Retina (tissue), 1 donor: ENCODE results near the gene CGNL1.

ENCODE experiments used
- DNase-seq: peaks from one replicate; pipeline ENCODE4 v3.0.0-alpha.2; 2016

CGNL1 gene

GRCh38 chr15:57529748-57530147, 153.4 kb downstream of the CGNL1 start:
- DNase-seq: no peak

DNA sequence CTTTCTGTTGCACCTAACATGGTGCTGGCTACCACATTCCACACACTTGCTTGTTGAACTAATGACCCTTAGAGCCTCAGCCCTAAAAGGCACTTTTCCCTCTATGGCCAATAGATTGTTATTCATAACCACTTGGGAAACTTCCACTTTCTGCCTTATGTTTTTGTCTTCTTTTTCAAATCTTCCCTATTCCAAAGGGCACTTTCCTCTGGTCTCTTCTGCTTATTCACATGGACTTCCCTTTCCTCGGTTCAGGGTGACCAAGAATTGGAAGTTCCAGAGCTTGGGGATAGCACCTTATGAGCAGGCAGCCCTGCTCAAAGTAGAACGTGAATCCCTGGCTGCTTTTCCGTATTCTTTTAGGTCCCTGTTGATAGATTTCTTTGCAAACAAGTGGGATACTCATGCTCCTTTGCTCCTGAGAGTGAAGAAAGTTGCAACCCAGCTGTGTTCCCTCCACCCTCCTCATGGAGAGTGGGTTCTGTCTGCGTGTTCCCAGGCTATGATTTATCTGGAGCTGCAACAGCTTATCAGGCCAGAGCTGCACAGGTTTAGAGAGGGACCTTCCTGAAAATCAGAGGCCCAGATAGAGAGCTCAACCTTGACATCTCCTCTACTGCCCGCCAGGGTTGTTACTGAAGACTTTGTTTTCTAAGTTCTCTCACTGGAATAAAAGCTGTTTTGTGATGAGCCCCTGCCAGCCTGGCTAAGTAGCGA, 156.6 kb downstream of the CGNL1 start:
- no peak for DNase-seq

- DNase-seq: peak; percentile 59
Observed at GRCh38 chr15:57533448-57533799, 157.1 kb downstream of the CGNL1 start.

GRCh38 chr15:57534281-57534680, 158.0 kb downstream of the CGNL1 start:
- DNase-seq: no peak

DNA sequence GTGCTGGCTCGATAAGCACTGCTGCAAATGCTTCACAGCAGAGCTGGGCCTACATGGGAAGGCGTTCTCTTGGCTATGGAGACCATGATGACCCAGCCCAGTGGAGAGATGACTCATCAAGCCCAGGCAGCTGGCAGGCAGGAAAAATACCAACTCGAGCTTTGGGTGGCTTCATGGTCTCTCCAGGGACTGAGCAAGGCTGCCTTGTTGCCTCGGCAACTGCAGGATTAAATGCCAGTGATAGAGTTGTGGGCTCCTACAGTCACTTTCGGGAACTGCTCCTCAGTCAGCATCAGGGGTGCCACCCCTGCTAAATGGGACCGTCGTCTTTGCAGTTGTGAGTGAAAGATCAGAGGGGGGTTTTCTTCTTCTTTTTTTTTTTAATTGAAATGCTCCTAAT, 160.8 kb downstream of the CGNL1 start:
- DNase-seq: no peak

DNA sequence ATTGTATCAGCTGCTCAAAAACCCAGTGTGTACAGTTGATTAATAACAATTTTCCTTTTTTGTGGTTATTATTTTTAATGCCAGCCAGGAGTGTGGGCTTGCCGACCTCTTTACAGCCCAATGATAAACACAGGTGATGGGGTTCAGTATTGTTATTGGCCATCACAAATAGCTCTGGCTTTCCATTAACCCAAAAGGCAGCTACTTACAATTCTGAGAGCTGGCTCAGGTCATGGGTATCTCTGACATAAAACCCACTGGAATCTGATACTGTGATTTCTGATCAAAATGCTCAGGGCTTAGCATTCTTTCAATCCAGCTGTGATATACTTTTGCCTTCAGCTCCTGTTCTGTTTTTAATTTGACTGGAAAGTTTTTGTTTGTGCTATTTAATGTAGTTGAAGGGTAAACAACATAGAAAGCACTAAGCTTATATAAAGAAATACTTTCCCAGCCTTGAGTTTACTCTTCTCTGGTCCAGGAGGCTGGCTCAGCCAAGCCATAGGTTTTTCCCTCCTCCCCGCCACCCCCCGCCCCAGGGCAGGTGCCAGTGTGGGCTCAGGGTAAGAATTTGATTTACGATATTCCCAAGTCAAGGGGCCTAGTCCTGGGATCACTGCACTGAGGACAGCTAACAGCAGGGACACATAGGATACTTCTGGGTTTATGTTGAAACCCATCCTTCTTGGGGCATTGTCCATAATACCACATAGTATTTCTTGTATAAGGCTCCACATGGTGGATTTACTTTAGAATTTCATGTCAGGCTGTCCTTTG, 161.4 kb downstream of the CGNL1 start:
- DNase-seq: no peak

DNA sequence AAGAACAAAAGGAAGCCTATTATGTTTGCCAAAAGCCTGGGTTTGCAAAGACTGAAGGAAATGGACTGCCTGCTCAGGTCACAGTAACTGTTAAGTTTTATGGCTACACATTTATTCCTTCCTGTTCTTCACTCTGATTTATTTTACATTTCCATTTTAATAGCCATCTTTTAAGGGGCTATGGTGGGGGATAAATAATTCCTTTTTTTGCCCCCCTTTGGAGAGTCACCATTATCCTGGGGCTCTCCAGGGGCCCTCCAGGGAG, 161.9 kb downstream of the CGNL1 start:
- no peak for DNase-seq

DNA sequence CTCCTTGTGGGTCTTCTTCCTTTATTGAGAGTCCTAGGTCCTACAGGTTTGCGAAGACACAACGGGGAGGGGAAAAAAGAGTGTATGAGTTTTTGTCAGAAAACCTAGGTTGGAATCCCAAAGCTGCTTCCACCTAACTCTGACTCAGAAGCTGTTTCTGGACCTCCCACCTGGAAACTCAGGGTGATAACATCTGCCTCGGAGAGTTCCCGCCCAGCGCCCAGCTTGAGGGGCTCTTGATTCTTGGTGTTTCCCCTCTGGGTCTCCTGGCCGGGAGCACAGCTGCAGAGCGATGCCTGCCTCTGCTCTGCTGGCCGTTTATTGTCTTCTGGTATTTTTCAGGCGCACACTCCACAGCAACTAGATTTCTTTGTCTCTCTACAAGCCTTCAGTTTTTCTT, 162.5 kb downstream of the CGNL1 start:
- no peak for DNase-seq

- no peak for DNase-seq
Observed at GRCh38 chr15:57540211-57540610, 163.9 kb downstream of the CGNL1 start.

GRCh38 chr15:57540736-57541135, 164.4 kb downstream of the CGNL1 start:
- no peak for DNase-seq

DNA sequence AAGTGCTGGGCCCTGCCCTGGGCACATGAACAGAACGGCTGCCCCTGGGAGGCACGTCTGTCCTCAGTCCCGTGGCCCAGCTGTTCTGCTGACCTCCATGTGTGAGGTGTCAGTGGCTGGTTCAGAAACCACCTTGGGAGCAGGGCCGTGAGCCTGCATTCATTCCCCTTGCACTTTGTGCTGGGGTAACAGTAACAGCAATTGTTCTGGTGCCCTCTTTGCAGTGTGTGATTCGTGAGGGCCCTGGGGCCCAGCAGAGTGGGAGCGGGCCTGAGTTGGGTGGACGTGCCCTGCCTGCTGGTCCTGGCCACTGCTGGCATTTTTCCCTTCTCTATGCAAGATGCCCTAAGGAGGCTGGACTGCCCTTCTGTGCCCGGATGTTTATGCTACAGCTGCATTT, 165.0 kb downstream of the CGNL1 start:
- DNase-seq: no peak

DNA sequence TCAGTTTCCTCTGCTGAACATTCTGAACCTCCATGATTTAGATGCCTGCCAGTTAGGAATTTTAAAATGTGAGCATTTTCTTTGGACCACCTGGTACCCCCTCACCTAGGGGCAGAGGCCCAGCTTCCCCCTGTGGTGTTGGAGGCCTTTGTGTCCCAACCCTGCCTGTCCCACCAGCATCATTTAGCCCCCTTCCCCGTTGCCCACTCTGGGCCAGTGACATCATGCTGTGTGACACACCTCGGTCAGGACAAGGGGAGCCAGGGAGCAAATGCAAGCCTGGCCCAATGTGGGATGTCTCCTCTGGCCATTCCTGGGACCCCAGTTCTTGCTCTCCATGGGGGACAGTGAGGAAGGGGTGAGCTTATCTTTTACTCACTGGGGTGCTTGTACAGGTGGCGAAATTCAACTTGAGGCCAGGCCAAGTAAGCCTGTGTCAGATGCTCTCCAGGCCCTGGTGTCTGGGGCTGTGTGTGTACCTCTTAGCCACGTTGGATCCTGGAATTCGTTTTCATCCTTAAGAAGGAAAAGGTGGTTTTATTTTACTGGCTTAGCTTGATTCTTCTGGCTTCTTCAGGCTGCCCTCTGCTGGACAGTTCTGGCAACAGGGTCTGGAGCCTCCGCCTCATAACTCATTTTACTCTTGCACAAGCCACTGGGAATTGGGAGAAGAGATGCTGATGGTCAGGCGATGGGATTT, 165.7 kb downstream of the CGNL1 start:
- DNase-seq: peak; percentile 75

DNA sequence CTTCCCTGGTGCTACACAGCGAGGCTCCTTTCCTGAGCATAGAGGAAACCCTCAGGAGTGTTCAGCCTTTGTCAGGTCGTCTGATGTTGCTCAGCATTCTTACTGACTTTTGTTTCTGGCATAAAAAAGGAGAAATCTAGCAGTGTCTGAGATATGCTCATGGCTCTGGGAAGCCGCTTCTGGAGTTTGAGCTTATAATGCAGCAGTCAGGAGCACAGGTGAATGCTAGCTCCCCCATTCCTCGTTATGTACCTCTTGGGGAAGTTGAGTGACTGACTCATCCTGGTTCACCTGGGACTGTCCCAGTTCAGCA, 166.2 kb downstream of the CGNL1 start:
- DNase-seq: no peak

GRCh38 chr15:57544848-57545480, 168.7 kb downstream of the CGNL1 start:
- no peak for DNase-seq

GRCh38 chr15:57545995-57546394, 169.7 kb downstream of the CGNL1 start:
- DNase-seq: no peak

DNA sequence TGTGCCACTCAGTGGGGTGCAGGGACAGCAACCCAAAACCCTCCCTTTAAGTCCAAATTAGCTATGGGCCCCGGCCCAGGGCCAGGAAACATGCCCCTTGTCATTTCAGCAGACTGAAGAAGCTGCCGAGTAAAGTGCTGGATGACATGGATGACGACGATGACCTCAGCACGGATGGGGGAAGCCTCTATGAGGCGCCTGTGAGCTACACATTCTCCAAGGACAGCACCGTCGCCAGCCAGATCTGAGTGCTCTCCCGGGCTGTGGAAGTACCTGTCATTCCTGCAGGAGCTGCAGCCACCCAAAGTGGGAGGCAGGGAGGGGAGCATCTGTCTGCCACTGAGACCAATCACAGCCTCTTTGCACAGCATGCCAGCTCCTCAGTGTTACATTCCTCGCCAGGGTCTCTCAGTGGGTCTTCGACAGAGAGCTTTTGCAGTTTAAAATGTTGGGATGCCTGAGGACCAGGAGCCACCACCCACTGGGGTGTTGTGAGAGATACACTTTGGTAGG, 171.0 kb downstream of the CGNL1 start:
- DNase-seq: no peak

DNA sequence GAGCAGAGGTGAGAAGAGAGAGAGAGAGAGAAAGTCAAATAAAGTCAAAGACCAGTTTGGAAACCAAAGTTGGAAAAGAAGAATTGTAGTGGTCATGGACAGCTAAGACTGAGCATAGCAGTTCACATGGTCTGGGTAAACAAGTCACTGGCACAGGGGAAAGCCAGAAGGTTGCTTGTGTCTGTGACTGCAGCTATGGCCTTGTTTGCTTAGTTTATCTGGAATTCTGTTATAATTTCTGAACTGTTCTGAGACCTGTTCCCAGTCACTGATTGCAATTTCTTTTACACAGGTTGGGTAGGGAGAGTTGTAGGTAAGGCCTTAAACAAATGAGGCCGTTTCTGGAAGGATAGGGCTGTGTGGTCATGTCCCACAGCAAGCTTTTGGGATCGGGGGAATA, 172.0 kb downstream of the CGNL1 start:
- DNase-seq: no peak

DNA sequence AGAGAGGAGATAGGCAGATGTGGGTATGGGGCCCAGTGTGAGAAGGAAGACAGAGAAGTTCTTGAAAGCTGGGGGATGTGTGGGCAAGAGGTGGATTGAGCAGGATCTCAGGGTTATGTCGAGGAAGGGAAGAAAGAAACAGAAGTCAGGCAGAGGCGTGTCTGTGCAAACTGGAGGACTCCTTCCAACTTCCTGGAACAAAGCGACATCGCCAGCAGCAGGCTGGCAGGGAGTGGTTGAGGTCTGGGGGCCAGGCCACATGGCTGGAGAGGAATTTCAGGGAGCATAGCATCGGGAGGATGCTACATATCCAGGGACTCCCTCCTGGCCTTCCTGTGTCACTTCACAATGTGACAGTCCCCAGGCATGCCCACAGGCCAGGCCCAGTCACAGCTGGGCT, 172.5 kb downstream of the CGNL1 start:
- DNase-seq: no peak

- DNase-seq: no peak
Observed at GRCh38 chr15:57549935-57550334, 173.6 kb downstream of the CGNL1 start.

GRCh38 chr15:57550640-57551039, 174.3 kb downstream of the CGNL1 start:
- no peak for DNase-seq

- DNase-seq: peak; percentile 33
Observed at GRCh38 chr15:57551715-57552677, 175.7 kb downstream of the CGNL1 start.

- DNase-seq: no peak
Observed at GRCh38 chr15:57552678-57553334, 176.5 kb downstream of the CGNL1 start.
